ENCODE data around the gene MSRB3. TPM values are rescaled to one million over a fixed set of nuclear protein-coding genes. Genes with fewer than 3 reads are reported as not detected.

MSRB3 gene
- total RNA-seq, 1 donor from 2014 or later = not detected

GRCh38 chr12:65266408-65266807, 12.1 kb upstream of the MSRB3 start:
- ChIA-PET POLR2A (no interaction called here), CTCF (no interaction called here)
- no peak for ATAC-seq (ENCODE audit: low read depth)
- TF ChIP-seq CTCF (IDR thresholded peaks at IDR 0.05) = no peak
- intact Hi-C loops (cut with micrococcal nuclease) = no loop called here
- Mint-ChIP-seq H3K4me1 (no peaks in the 10 kb centered on the region), H3K27me3 (peaks cover 16% of the 10 kb centered on the region), H3K36me3 (ENCODE audit: low read depth) (no peaks in the 10 kb centered on the region), H3K4me3 (no peak overlapping the region), H3K9me3 (no peaks in the 10 kb centered on the region), H3K27ac (no peak overlapping the region)
- DNase-seq = no peak

DNA sequence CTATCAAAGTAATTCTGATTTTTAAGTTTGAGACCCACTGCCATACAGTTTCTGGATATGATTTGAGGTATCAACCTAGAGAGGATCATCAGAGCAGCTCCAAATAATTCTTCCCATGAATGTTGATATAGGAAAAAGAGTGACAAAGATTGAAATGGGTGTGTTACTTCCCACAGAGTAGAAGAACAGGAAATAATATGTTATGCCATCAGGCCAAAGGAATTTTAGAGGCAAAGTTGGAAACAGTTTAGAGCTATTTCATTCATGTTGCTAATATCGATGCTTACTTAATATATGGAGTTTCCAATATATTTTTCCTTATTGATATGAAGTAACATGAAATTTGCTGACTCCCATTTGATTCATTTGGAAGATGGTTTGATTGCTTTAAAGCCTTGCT, 8.9 kb upstream of the MSRB3 start:
- Mint-ChIP-seq H3K27ac (no peak overlapping the region), H3K27me3 (peaks cover 16% of the 10 kb centered on the region), H3K4me3 (no peak overlapping the region), H3K4me1 (no peaks in the 10 kb centered on the region), H3K9me3 (no peaks in the 10 kb centered on the region), H3K36me3 (ENCODE audit: low read depth) (no peaks in the 10 kb centered on the region)
- ChIA-PET CTCF (no interaction called here), POLR2A (no interaction called here)
- TF ChIP-seq CTCF (IDR thresholded peaks at IDR 0.05) = no peak
- DNase-seq (no peak), ATAC-seq (ENCODE audit: low read depth) (no peak)
- intact Hi-C loops (cut with micrococcal nuclease) = no loop called here

DNA sequence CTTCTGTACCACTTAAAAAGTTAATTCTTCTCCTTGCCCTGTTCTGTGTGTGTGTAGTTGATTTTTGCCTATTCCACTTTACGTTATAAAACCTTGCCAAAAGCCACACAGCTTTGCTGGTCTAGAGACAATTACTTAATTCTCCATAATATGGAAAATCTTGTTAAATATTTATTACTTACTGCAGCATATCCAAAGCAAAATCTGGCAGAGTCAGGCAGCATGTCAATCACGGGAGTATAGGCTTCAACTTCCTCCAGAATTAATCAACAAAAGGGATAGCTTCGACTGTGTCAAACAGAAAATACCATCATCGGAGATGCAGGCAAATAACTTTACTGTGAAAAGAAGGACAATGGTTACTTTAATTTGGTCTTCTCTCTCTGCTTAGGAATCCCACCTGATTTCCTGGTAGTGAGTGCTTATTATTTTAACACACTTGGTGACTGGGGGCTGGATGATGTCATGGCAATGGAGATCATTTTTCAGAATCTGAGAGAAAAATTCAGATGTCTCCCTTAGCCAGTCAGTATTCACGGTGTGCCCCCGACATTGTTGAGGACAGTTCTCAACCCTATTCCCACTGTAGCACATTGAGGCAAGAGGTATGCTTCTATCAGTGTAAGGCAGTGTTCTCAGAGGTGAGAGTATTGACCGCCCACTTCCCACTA, 3.7 kb upstream of the MSRB3 start:
- POLR2A ChIA-PET = no interaction called here
- TF ChIP-seq CTCF (IDR thresholded peaks at IDR 0.05) = no peak
- no peak for ATAC-seq (ENCODE audit: low read depth)
- Mint-ChIP-seq H3K27ac (no peak overlapping the region), H3K9me3 (no peaks in the 10 kb centered on the region), H3K4me1 (peaks cover 10% of the 10 kb centered on the region), H3K4me3 (no peak overlapping the region), H3K27me3 (peaks cover 20% of the 10 kb centered on the region), H3K36me3 (ENCODE audit: low read depth) (no peaks in the 10 kb centered on the region)
- intact Hi-C loops (cut with micrococcal nuclease) = no loop called here
- CTCF ChIA-PET = no interaction called here
- no peak for DNase-seq

DNA sequence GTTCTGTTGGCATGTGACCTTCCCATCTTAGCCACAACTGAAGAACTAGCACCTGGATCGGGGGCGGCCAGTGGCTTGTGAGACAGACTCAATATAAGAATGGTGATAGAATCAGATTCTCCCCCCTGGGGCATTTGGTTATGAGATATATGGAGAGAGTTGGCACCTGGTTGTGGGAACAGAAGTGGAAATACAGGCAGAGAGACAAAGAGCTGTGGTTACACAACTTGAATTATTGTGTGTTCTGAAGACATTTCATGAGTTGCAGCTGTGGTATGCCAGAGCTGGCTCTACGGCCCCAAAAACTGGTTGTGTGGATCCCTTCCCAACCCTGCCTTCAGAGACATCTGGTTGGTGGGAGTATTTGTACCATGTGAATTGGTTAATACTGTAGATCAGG, 2.9 kb upstream of the MSRB3 start:
- ATAC-seq (ENCODE audit: low read depth) = no peak
- Mint-ChIP-seq H3K4me1 (peaks cover 12% of the 10 kb centered on the region), H3K4me3 (no peak overlapping the region), H3K27ac (no peak overlapping the region), H3K9me3 (no peaks in the 10 kb centered on the region), H3K36me3 (ENCODE audit: low read depth) (no peaks in the 10 kb centered on the region), H3K27me3 (peaks cover 25% of the 10 kb centered on the region)
- intact Hi-C loops (cut with micrococcal nuclease) = no loop called here
- ChIA-PET CTCF (no interaction called here), POLR2A (no interaction called here)
- no peak for TF ChIP-seq CTCF (IDR thresholded peaks at IDR 0.05)
- no peak for DNase-seq

- intact Hi-C loops (cut with micrococcal nuclease) = no loop called here
- H3K27me3 Mint-ChIP-seq = peaks cover 34% of the 10 kb centered on the region
- H3K4me3 Mint-ChIP-seq = no peak overlapping the region
- CTCF ChIA-PET = no interaction called here
- POLR2A ChIA-PET = no interaction called here
- no peak for TF ChIP-seq CTCF (IDR thresholded peaks at IDR 0.05)
- H3K4me1 Mint-ChIP-seq = peaks cover 12% of the 10 kb centered on the region
- H3K36me3 Mint-ChIP-seq (ENCODE audit: low read depth) = no peaks in the 10 kb centered on the region
- DNase-seq (no peak), ATAC-seq (ENCODE audit: low read depth) (no peak)
- no peaks in the 10 kb centered on the region for H3K9me3 Mint-ChIP-seq
- no peak overlapping the region for H3K27ac Mint-ChIP-seq
These were observed 1.5 kb upstream of the MSRB3 start for GRCh38 chr12:65276916-65277530.

Measured in activated B cell treated with CpG ODN at 0.5 μM for 24 hours (primary cell).